ENCODE results near the gene BORCS5.

BORCS5 gene

GRCh38 chr12:12367482-12367998, 10.7 kb downstream of the BORCS5 start:
- Histone ChIP-seq H3K36me3 (ENCODE audit: insufficient read depth, low read length) (peaks cover 15% of the 10 kb centered on the region; the same call in 1 of the 2 replicates), H3K4me1 (ENCODE audit: insufficient read depth, low read length, severe bottlenecking) (no peaks in the 10 kb centered on the region), H3K4me2 (ENCODE audit: low read length) (no peak overlapping the region), H3K9me3 (ENCODE audit: low read length) (no peaks in the 10 kb centered on the region), H3K27ac (ENCODE audit: low read depth, low read length, poor library complexity, severe bottlenecking) (no peak overlapping the region), H3K9me2 (ENCODE audit: low read depth, low read length) (no peaks in the 10 kb centered on the region), H3F3A (ENCODE audit: insufficient read depth, low read length) (no peaks in the 10 kb centered on the region), H2AFZ (ENCODE audit: low read length) (no peak overlapping the region), H3K9ac (ENCODE audit: low read length) (no peak overlapping the region), H3K4me3 (ENCODE audit: low read depth, low read length, poor library complexity, severe bottlenecking) (no peak overlapping the region), H4K20me1 (ENCODE audit: insufficient read depth, low read length) (no peaks in the 10 kb centered on the region), H3K27me3 (ENCODE audit: insufficient read depth, low read length) (no peaks in the 10 kb centered on the region), H3K79me2 (ENCODE audit: insufficient read depth, low read length) (no peaks in the 10 kb centered on the region)
- TF ChIP-seq, protein P1, sequence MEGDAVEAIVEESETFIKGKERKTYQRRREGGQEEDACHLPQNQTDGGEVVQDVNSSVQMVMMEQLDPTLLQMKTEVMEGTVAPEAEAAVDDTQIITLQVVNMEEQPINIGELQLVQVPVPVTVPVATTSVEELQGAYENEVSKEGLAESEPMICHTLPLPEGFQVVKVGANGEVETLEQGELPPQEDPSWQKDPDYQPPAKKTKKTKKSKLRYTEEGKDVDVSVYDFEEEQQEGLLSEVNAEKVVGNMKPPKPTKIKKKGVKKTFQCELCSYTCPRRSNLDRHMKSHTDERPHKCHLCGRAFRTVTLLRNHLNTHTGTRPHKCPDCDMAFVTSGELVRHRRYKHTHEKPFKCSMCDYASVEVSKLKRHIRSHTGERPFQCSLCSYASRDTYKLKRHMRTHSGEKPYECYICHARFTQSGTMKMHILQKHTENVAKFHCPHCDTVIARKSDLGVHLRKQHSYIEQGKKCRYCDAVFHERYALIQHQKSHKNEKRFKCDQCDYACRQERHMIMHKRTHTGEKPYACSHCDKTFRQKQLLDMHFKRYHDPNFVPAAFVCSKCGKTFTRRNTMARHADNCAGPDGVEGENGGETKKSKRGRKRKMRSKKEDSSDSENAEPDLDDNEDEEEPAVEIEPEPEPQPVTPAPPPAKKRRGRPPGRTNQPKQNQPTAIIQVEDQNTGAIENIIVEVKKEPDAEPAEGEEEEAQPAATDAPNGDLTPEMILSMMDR (IDR thresholded peaks at IDR 0.05; ENCODE audit: low read length) = no peak
- no peak for TF ChIP-seq EZH2 (IDR thresholded peaks at IDR 0.05; ENCODE audit: borderline replicate concordance, low read length)

- TF ChIP-seq, protein P1 (IDR thresholded peaks at IDR 0.05; ENCODE audit: low read length) = no peak
- TF ChIP-seq EZH2 (IDR thresholded peaks at IDR 0.05; ENCODE audit: borderline replicate concordance, low read length) = no peak
Measured at GRCh38 chr12:12372946-12373722, 16.3 kb downstream of the BORCS5 start.

DNA sequence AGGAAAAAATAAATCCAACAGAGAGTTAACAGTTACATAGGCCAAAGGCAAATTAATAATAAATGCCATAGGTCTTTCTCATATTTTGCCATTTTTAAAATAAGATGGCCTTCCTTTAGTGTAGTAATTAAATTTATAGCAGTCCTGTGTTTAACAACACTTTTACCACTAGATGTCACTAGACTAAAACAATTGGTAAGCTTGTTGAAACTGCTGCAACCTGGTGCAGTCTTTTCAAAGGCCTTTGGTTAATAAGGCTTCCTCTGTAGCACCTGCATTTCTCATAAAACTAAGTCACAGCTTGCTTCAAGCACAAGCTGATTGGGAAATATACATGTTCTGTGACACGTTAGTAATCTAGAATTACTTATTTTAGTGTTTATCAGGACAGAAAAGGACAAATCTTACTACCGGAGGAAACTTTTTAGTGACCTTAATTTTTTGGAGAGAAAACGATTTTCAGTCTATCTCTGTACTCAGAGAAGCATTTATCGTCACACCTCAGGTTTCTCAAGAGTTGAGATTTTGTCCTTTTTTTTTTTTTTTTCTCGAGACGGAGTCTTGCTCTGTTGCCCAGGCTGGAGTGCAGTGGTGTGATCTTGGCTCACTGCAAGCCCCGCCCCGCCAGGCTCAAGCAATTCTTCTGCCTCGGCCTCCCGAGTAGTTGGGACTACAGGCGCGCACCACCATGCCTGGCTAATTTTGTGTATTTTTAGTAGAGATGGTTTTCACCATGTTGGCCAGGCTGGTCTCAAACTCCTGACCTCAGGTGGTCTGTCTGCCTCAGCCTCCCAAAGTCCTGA, 20.0 kb downstream of the BORCS5 start:
- H2AFZ ChIP-seq (ENCODE audit: low read length) = no peak overlapping the region
- no peaks in the 10 kb centered on the region for H4K20me1 ChIP-seq (ENCODE audit: insufficient read depth, low read length)
- H3K27me3 ChIP-seq (ENCODE audit: insufficient read depth, low read length) = no peaks in the 10 kb centered on the region
- no peaks in the 10 kb centered on the region for H3F3A ChIP-seq (ENCODE audit: insufficient read depth, low read length)
- no peaks in the 10 kb centered on the region for H3K79me2 ChIP-seq (ENCODE audit: insufficient read depth, low read length)
- peaks cover 3% of the 10 kb centered on the region; the same call in 1 of the 2 replicates for H3K36me3 ChIP-seq (ENCODE audit: insufficient read depth, low read length)
- no peak overlapping the region for H3K27ac ChIP-seq (ENCODE audit: low read depth, low read length, poor library complexity, severe bottlenecking)
- no peak overlapping the region for H3K4me2 ChIP-seq (ENCODE audit: low read length)
- H3K9me3 ChIP-seq (ENCODE audit: low read length) = no peaks in the 10 kb centered on the region
- H3K4me1 ChIP-seq (ENCODE audit: insufficient read depth, low read length, severe bottlenecking) = peaks cover 12% of the 10 kb centered on the region
- no peak overlapping the region for H3K4me3 ChIP-seq (ENCODE audit: low read depth, low read length, poor library complexity, severe bottlenecking)
- no peak overlapping the region for H3K9ac ChIP-seq (ENCODE audit: low read length)
- TF ChIP-seq EZH2 (IDR thresholded peaks at IDR 0.05; ENCODE audit: borderline replicate concordance, low read length) = no peak
- TF ChIP-seq, protein P1 (IDR thresholded peaks at IDR 0.05; ENCODE audit: low read length) = peak; percentile 77
- no peaks in the 10 kb centered on the region for H3K9me2 ChIP-seq (ENCODE audit: low read depth, low read length)

More at GRCh38 chr12:12372946-12373722, 16.3 kb downstream of the BORCS5 start:
- Histone ChIP-seq H3K79me2 (ENCODE audit: insufficient read depth, low read length) (no peaks in the 10 kb centered on the region), H3K9ac (ENCODE audit: low read length) (no peak overlapping the region), H3F3A (ENCODE audit: insufficient read depth, low read length) (no peaks in the 10 kb centered on the region), H4K20me1 (ENCODE audit: insufficient read depth, low read length) (no peaks in the 10 kb centered on the region), H3K27ac (ENCODE audit: low read depth, low read length, poor library complexity, severe bottlenecking) (no peak overlapping the region), H3K4me2 (ENCODE audit: low read length) (no peak overlapping the region), H3K4me1 (ENCODE audit: insufficient read depth, low read length, severe bottlenecking) (peaks cover 3% of the 10 kb centered on the region), H2AFZ (ENCODE audit: low read length) (no peak overlapping the region), H3K9me3 (ENCODE audit: low read length) (no peaks in the 10 kb centered on the region), H3K4me3 (ENCODE audit: low read depth, low read length, poor library complexity, severe bottlenecking) (no peak overlapping the region), H3K27me3 (ENCODE audit: insufficient read depth, low read length) (no peaks in the 10 kb centered on the region), H3K36me3 (ENCODE audit: insufficient read depth, low read length) (peaks cover 5% of the 10 kb centered on the region; the same call in 1 of the 2 replicates), H3K9me2 (ENCODE audit: low read depth, low read length) (no peaks in the 10 kb centered on the region)

All from OCI-LY1 (cell line).